Fibroblast of skin of right quadriceps (primary cell): ENCODE measurements around the gene KRTAP2-2.
"Not testable (repeated sequence)": the region's sequence is repeated elsewhere in the genome, so short reads cannot be mapped to it uniquely, and the experiment has no call there.

Experiments used
- DNase-seq: peaks from one replicate; pipeline ENCODE4 v3.0.0-alpha.2; 2013

Gene KRTAP2-2

GRCh38 chr17:41064301-41064700, 9.3 kb upstream of the KRTAP2-2 start:
- no peak for DNase-seq

- DNase-seq = no peak
Observed at GRCh38 chr17:41063449-41063848, 8.4 kb upstream of the KRTAP2-2 start.

GRCh38 chr17:41061964-41062363, 6.9 kb upstream of the KRTAP2-2 start:
- DNase-seq = peak; percentile 98

GRCh38 chr17:41060052-41060604, 5.1 kb upstream of the KRTAP2-2 start, which contains the start of gene KRTAP2-3:
Gene KRTAP2-3, minus strand, starts transcription at chr17:41060114. Its CDS starts 64 bp downstream, at chr17:41060050.
- peak; percentile 97 for DNase-seq

GRCh38 chr17:41059276-41060051, 4.4 kb upstream of the KRTAP2-2 start:
- DNase-seq = peak; percentile 96

- no peak for DNase-seq
Observed at GRCh38 chr17:41058741-41059140, 3.7 kb upstream of the KRTAP2-2 start.

GRCh38 chr17:41057547-41057946, 2.5 kb upstream of the KRTAP2-2 start:
- no peak for DNase-seq

- DNase-seq = not testable (repeated sequence)
Observed at GRCh38 chr17:41054556-41054955, 474 bp downstream of the KRTAP2-2 start.

GRCh38 chr17:41054025-41054424, 1.0 kb downstream of the KRTAP2-2 start:
- no peak for DNase-seq

- peak; percentile 77 for DNase-seq
Observed at GRCh38 chr17:41052566-41052965, 2.5 kb downstream of the KRTAP2-2 start.

- peak; percentile 45 for DNase-seq
Observed at GRCh38 chr17:41049110-41049509, 5.9 kb downstream of the KRTAP2-2 start.

- DNase-seq = peak; percentile 73
Observed at GRCh38 chr17:41048441-41048840, 6.6 kb downstream of the KRTAP2-2 start.

- DNase-seq = not testable (repeated sequence)
Observed at GRCh38 chr17:41046735-41047465, 8.1 kb downstream of the KRTAP2-2 start, which contains the start of gene KRTAP2-1. Gene KRTAP2-1, minus strand, starts transcription at chr17:41047316. Its CDS starts 49 bp downstream, at chr17:41047267.

- no peak for DNase-seq
Observed at GRCh38 chr17:41042953-41043352, 12.1 kb downstream of the KRTAP2-2 start.

GRCh38 chr17:41040783-41041571, 14.1 kb downstream of the KRTAP2-2 start, which contains the start of gene KRTAP1-1:
Gene KRTAP1-1, minus strand, starts transcription at chr17:41041450. Its CDS starts 53 bp downstream, at chr17:41041397.
- DNase-seq = not testable (repeated sequence)

GRCh38 chr17:41037853-41038350, 17.1 kb downstream of the KRTAP2-2 start:
- no peak for DNase-seq

- DNase-seq = not testable (repeated sequence)
Observed at GRCh38 chr17:41034346-41034935, 20.6 kb downstream of the KRTAP2-2 start, which contains the start of gene KRTAP1-3. Gene KRTAP1-3, minus strand, starts transcription at chr17:41034874. Its CDS starts 53 bp downstream, at chr17:41034821.

- no peak for DNase-seq
Observed at GRCh38 chr17:41029633-41030245, 25.3 kb downstream of the KRTAP2-2 start, which contains the start of gene KRTAP1-4. Gene KRTAP1-4, minus strand, starts transcription at chr17:41030195. Its CDS starts 117 bp downstream, at chr17:41030078.

- peak; percentile 85 for DNase-seq
Observed at GRCh38 chr17:41026715-41027471, 28.1 kb downstream of the KRTAP2-2 start, which contains the start of gene KRTAP1-5. Gene KRTAP1-5, minus strand, starts transcription at chr17:41027208. Its CDS starts 53 bp downstream, at chr17:41027155.

GRCh38 chr17:41024697-41025096, 30.3 kb downstream of the KRTAP2-2 start:
- DNase-seq = peak; percentile 81
